Activated CD4-positive, CD25-positive, alpha-beta regulatory T cell (primary cell): ENCODE measurements around the gene CDH13.

Experiments
- DNase-seq, 4 experiments: peaks; one replicate each; lab custom pipeline; 2025; lab: John Stamatoyannopoulos, UW

The CDH13 gene

GRCh38 chr16:83054283-83054682 lies 427.5 kb downstream of the CDH13 start:
- DNase-seq, result no peak

GRCh38 chr16:83058376-83058775 lies 431.6 kb downstream of the CDH13 start:
- no peak for DNase-seq

GRCh38 chr16:83059237-83059636 lies 432.5 kb downstream of the CDH13 start:
- no peak for DNase-seq

GRCh38 chr16:83066011-83066410 lies 439.2 kb downstream of the CDH13 start:
- DNase-seq, result no peak

- no peak for DNase-seq
These were observed 440.1 kb downstream of the CDH13 start for GRCh38 chr16:83066881-83067280.

- DNase-seq, result no peak
These were observed 441.9 kb downstream of the CDH13 start for GRCh38 chr16:83068686-83069085.

- no peak for DNase-seq
These were observed 443.8 kb downstream of the CDH13 start for GRCh38 chr16:83070416-83071209.

- DNase-seq, result no peak
These were observed 449.2 kb downstream of the CDH13 start for GRCh38 chr16:83075956-83076355.

- no peak for DNase-seq
These were observed 456.6 kb downstream of the CDH13 start for GRCh38 chr16:83083361-83083760.

- DNase-seq, result no peak
These were observed 458.9 kb downstream of the CDH13 start for GRCh38 chr16:83085660-83086059.

- DNase-seq, result no peak
These were observed 469.3 kb downstream of the CDH13 start for GRCh38 chr16:83095941-83096692.

- DNase-seq, result no peak
These were observed 471.8 kb downstream of the CDH13 start for GRCh38 chr16:83098536-83098935.

GRCh38 chr16:83100679-83101078 lies 473.9 kb downstream of the CDH13 start:
- no peak for DNase-seq

- no peak for DNase-seq
These were observed 475.6 kb downstream of the CDH13 start for GRCh38 chr16:83102336-83102735.

- DNase-seq, result no peak
These were observed 478.7 kb downstream of the CDH13 start for GRCh38 chr16:83105279-83106077.

GRCh38 chr16:83109490-83110125 lies 482.8 kb downstream of the CDH13 start:
- no peak for DNase-seq

GRCh38 chr16:83110269-83110668 lies 483.5 kb downstream of the CDH13 start:
- DNase-seq, result no peak

- no peak for DNase-seq
These were observed 486.5 kb downstream of the CDH13 start for GRCh38 chr16:83113317-83113716.

- DNase-seq, result no peak
These were observed 487.0 kb downstream of the CDH13 start for GRCh38 chr16:83113811-83114210.

- no peak for DNase-seq
These were observed 488.9 kb downstream of the CDH13 start for GRCh38 chr16:83115491-83116232.

GRCh38 chr16:83116274-83116892 lies 489.6 kb downstream of the CDH13 start:
- DNase-seq, result no peak
